Measurements from ENCODE around the gene ZNF556.

GRCh38 chr19:2888731-2889224, 21.6 kb downstream of the ZNF556 start:
- TF ChIP-seq POLR2AphosphoS5 (IDR thresholded peaks at IDR 0.05) (no peak), CTCF (IDR thresholded peaks at IDR 0.05) (no peak), EP300 (IDR thresholded peaks at IDR 0.05) (no peak), POLR2A (IDR thresholded peaks at IDR 0.05) (no peak)

All from stomach (tissue), 4 donors.